Tongue (tissue), 2 donors: Measurements from ENCODE around the gene CTPS1. TPM values are rescaled to one million over a fixed set of nuclear protein-coding genes. Genes with fewer than 3 reads are reported as not detected.
A peak's percentile ranks its signal among the peaks of the same experiment; 100 is the strongest.

Experiments
- DNase-seq: peaks from one replicate; pipeline ENCODE4 v3.0.0-alpha.2; 2015
- total RNA-seq: library from RNA; depleted of rRNA; stranded (reverse); fragments of >200 nt; gene quantifications from one replicate; pipeline ENCODE4 v1.2.3, GENCODE V29; 2014

CTPS1 gene
- total RNA-seq = 22.2 TPM

- peak; percentile 98 for DNase-seq
Measured at GRCh38 chr1:40979241-40980067, at the start of gene CTPS1. CTPS1 (plus strand) TSS chr1:40979696; CDS start chr1:40983291, 3,595 bp downstream.

GRCh38 chr1:40930174-40930964, 49.1 kb upstream of the CTPS1 start:
- DNase-seq = peak; percentile 54

GRCh38 chr1:40931601-40932000, 47.9 kb upstream of the CTPS1 start:
- no peak for DNase-seq

- DNase-seq = no peak
Measured at GRCh38 chr1:40932006-40932405, 47.5 kb upstream of the CTPS1 start.

- no peak for DNase-seq
Measured at GRCh38 chr1:40936931-40937339, 42.6 kb upstream of the CTPS1 start.

GRCh38 chr1:40938393-40938792, 41.1 kb upstream of the CTPS1 start:
- DNase-seq = no peak

DNA sequence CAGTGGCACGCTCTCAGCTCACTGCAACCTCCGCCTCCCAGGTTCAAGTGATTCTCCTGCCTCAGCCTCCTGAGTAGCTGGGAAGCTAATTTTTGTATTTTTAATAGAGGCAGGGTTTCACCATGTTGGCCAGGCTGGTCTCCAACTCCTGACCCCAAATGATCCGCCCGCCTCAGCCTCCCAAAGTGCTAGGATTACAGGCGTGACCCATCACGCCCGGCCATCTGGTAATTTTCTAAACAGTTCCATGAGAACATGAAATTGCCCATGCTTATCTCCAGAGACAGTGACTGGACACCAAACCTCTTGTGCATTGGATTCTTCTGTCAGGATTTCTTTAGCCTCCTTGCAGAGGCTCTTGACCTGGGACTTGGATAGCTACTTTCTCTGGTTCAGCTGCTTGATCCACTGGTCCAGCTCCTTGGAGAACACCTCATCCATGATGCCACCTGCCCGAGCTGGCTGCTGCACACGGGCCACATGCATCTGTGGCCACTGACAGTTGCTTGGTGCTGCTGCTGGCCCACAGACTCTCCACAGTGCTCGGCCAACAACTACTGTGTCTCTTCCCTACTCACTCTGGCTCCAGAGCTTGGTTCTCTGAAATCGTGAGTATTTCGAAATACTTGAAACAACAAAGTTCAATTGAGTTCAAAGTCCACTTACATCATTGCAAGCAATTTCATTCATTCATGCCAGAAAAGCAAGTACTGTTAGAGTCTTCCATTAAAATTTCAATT, 40.0 kb upstream of the CTPS1 start:
- no peak for DNase-seq

GRCh38 chr1:40944326-40944725, 35.2 kb upstream of the CTPS1 start:
- no peak for DNase-seq

GRCh38 chr1:40944841-40945430, 34.6 kb upstream of the CTPS1 start:
- no peak for DNase-seq

DNA sequence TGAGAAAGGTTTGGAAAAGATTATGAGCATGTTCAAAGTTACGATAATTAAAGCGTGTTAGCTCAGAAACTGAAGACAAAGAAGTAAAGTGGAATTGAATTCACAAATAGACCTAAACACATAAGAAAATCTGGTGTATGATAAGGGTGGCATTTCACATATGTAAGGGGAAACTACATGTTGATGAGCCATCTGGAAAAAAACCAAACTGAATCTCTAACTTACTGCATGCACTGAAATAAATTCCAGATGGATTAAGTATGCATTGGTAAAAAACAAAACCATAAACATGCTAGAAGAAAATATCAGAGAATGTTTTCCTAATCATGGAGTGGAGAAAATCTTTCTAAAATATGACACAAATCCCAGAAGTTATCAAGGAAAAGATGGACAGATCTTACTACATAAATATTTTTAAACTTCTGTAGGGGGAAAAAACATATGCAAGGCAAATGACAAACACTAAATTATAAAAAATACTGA, 34.0 kb upstream of the CTPS1 start:
- no peak for DNase-seq

DNA sequence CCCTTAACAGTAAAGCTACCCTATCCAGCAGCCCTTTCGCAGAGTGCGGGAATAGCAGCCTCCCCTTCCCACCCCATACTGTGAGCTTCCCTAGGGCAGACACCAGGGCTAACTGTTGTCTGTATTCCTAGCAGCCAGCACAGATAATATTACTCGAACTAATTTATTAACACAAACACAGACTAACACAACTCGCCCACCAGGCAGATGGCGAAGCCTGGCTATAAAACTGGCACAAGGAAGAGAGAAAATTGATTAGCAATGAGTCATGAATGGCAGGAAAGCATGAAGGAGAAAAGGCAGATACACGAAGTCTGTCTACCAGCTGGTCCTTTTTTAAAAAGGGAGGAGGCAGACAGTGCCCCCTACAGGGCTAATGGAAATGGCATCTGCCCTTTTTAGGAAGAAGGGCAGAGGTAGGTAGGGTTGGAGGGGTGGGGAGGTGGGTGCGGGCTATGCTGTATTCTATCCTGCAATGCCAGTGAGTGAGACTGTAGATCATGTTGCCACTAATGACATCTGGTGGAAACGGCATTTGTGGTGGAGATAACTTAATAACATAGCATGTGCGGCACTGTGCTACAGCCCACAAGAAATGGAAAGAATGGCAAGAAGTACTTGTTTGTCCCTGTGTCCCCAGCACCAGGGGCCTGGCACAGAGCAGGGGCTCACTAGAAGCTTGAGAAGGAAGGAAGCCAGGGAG, 30.6 kb upstream of the CTPS1 start:
- peak; percentile 90 for DNase-seq

DNA sequence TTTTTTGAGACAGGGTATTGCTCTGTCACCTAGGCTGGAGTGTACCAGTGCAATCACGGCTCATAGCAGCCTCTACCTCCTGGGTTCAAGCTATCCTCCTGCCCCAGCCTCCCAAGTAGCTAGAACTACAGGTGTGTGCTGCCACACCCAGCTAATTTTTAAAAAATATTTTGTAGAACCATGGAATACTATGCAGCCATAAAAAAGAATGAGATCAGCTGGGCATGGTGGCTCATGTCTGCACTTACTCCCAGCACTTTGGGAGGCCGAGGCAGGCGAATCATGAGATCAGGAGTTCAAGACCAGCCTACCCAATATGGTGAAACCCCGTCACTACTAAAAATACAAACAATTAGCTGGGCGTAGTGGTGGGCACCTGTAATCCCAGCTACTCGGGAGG, 29.9 kb upstream of the CTPS1 start:
- no peak for DNase-seq

- peak; percentile 77 for DNase-seq
Measured at GRCh38 chr1:40951943-40952743, 27.4 kb upstream of the CTPS1 start.

- DNase-seq = no peak
Measured at GRCh38 chr1:40952744-40953315, 26.7 kb upstream of the CTPS1 start.

DNA sequence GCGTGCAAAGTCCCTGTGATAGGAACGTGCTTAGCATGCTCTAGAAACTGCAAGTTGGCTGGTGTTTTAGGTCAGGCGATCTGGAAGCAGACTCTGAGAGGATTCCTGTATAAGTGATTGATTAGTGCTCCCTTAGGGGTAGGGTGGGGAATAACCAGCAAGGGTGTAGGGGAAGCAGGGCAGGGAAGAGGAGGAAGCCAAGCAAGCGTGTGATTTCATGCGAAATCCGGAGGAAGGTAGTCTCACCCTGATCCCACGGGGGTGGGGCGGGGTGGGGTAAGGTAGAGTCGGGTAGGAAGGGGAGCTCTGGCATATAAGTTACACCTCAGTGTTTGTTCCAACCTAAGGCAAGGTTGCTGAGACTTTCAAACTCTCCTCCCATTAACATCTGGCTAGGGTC, 24.9 kb upstream of the CTPS1 start:
- no peak for DNase-seq

- DNase-seq = no peak
Measured at GRCh38 chr1:40955266-40955665, 24.2 kb upstream of the CTPS1 start.

- DNase-seq = no peak
Measured at GRCh38 chr1:40956407-40956806, 23.1 kb upstream of the CTPS1 start.

- no peak for DNase-seq
Measured at GRCh38 chr1:40958210-40958609, 21.3 kb upstream of the CTPS1 start.

DNA sequence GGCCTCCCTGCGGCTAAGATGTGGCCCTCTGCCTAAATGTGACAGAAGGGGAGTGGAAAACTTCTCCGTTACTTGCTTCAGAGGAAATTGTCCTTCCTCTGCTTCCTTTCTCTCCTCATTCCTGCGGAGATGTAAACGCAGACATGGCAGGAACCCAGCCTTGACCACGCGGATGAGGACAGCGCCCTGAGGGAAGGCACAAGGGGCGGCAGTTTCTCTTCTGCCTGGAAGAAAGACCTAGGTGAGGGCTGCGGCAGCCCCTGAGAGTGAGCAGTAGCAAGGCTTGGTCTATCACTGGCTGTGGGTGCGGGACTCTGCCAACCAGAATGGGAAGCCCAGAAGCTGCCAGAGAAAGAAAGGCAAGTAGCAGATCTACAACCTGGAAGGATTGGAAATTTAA, 14.0 kb upstream of the CTPS1 start:
- no peak for DNase-seq

DNA sequence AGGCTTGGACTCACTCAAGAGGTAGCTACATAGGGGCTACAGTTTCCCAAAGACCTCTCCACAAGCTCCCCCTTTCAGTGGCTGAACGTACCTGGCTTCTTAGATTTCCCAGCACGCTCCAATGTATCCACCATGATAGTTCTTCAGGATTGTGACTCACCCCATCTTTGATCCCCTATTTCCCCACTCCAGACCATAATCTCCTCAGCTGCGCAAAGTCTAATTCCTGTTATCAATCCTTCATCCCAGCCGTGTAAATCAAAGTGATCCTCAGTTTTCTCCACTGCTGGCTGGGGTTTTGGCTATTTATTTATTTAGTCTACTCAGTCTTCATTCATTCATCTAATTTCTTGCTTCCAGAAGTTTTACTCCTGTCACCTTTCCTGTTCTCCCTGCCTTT, 13.1 kb upstream of the CTPS1 start:
- no peak for DNase-seq
